ENCODE results near the gene RNF25. TPM values are rescaled to one million over a fixed set of nuclear protein-coding genes. Genes with fewer than 3 reads are reported as not detected.

Gene RNF25
- total RNA-seq, 4 donors from 2014 or later = 11.4 to 21.4 (median 18.1) TPM

- DNase-seq (ENCODE audit: low spot score) (peak; percentile 80), ATAC-seq (ENCODE audit: low FRiP score) (peak; percentile 97)
- TF ChIP-seq CTCF (IDR thresholded peaks at IDR 0.05) = no peak
Observed at GRCh38 chr2:218659258-218659987, 12.4 kb downstream of the RNF25 start, which contains the start of the genes BCS1L and ZNF142. TSS of gene BCS1L (plus strand) at chr2:218659683. CDS start at chr2:218660988, 1,305 bp downstream. TSS of gene ZNF142 (minus strand) at chr2:218659623. CDS start at chr2:218656429, 3,194 bp downstream.

GRCh38 chr2:218658671-218659257, 13.0 kb downstream of the RNF25 start:
- ATAC-seq (ENCODE audit: low FRiP score) (peak; percentile 25), DNase-seq (ENCODE audit: low spot score) (no peak)
- no peak for TF ChIP-seq CTCF (IDR thresholded peaks at IDR 0.05)

GRCh38 chr2:218655751-218656150, 16.1 kb downstream of the RNF25 start:
- no peak for TF ChIP-seq CTCF (IDR thresholded peaks at IDR 0.05)
- no peak for ATAC-seq (ENCODE audit: low FRiP score)
- no peak for DNase-seq (ENCODE audit: low spot score)

- DNase-seq (ENCODE audit: low spot score) (no peak), ATAC-seq (ENCODE audit: low FRiP score) (no peak)
- TF ChIP-seq CTCF (IDR thresholded peaks at IDR 0.05) = no peak
Observed at GRCh38 chr2:218648787-218649100, 23.1 kb downstream of the RNF25 start.

- no peak for ATAC-seq (ENCODE audit: low FRiP score)
- TF ChIP-seq CTCF (IDR thresholded peaks at IDR 0.05) = peak in 2 of 3 donors; percentile 14 to 53
Observed at GRCh38 chr2:218648088-218648786, 23.6 kb downstream of the RNF25 start.

GRCh38 chr2:218645126-218645525, 26.7 kb downstream of the RNF25 start:
- TF ChIP-seq CTCF (IDR thresholded peaks at IDR 0.05) = no peak
- no peak for ATAC-seq (ENCODE audit: low FRiP score)
- no peak for DNase-seq (ENCODE audit: low spot score)

More at GRCh38 chr2:218648088-218648786, 23.6 kb downstream of the RNF25 start:
- DNase-seq (ENCODE audit: low spot score) = no peak

All from omental fat pad (tissue), 4 donors.